Right lobe of liver (tissue), 4 donors: ENCODE data around the gene HPSE2.

Experiments used
- CTCF ChIP-seq, 4 donors: fragments of 200-600 bp in 3 of 4; fragments of 450-650 bp in 1 of 4; IDR thresholded peaks; one replicate each; pipeline versions ENCODE4 v1.5.1 to v1.8.0; 2016 to 2022; ENCODE audit warnings: antibody characterized with exemption in 4 of 4, mild to moderate bottlenecking in 2 of 4
- POLR2A ChIP-seq: fragments of 450-650 bp; IDR thresholded peaks from one replicate; pipeline ENCODE4 v1.6.1; 2017; ENCODE audit warnings: antibody characterized with exemption, mild to moderate bottlenecking
- donor health status: DM: no; HTN: no; CAD: no.
- donor health status: DM: no; HTN: no; CAD: no.
- donor health status: DM: no; HTN: yes; CAD: no.

- TF ChIP-seq CTCF (IDR thresholded peaks at IDR 0.05) (no peak), POLR2A (no peak)
These were observed 721.9 kb downstream of the HPSE2 start for GRCh38 chr10:98513704-98514103.
